HG03575 (cell line): Measurements from ENCODE around the gene MBP.

Source experiments
- ATAC-seq: cut with Tn5 transposase; IDR thresholded peaks from one replicate; pipeline ENCODE4 v1.9.1; 2021; ENCODE audit not compliant: unreplicated experiment, insufficient number of reproducible peaks, low FRiP score; ENCODE audit errors: extremely low read depth

MBP gene

GRCh38 chr18:77132369-77133050, at the start of gene MBP:
TSS of gene MBP (minus strand) at chr18:77132783. CDS start at chr18:77105261, 27,522 bp downstream.
- ATAC-seq, result no peak

- ATAC-seq, result no peak
Measured at GRCh38 chr18:77181950-77182707, 49.5 kb upstream of the MBP start.

GRCh38 chr18:77178559-77178958, 46.0 kb upstream of the MBP start:
- ATAC-seq, result no peak

- no peak for ATAC-seq
Measured at GRCh38 chr18:77177009-77177408, 44.4 kb upstream of the MBP start.

- no peak for ATAC-seq
Measured at GRCh38 chr18:77173275-77174030, 40.9 kb upstream of the MBP start.

- no peak for ATAC-seq
Measured at GRCh38 chr18:77170890-77171410, 38.4 kb upstream of the MBP start.

- no peak for ATAC-seq
Measured at GRCh38 chr18:77168811-77169311, 36.3 kb upstream of the MBP start.

- no peak for ATAC-seq
Measured at GRCh38 chr18:77167251-77167650, 34.7 kb upstream of the MBP start.

GRCh38 chr18:77166523-77166922, 33.9 kb upstream of the MBP start:
- ATAC-seq, result no peak

- ATAC-seq, result no peak
Measured at GRCh38 chr18:77165503-77166188, 33.1 kb upstream of the MBP start.

- ATAC-seq, result no peak
Measured at GRCh38 chr18:77164763-77165485, 32.3 kb upstream of the MBP start.

- ATAC-seq, result no peak
Measured at GRCh38 chr18:77164026-77164425, 31.4 kb upstream of the MBP start.

GRCh38 chr18:77162580-77162979, 30.0 kb upstream of the MBP start:
- no peak for ATAC-seq

GRCh38 chr18:77161961-77162360, 29.4 kb upstream of the MBP start:
- ATAC-seq, result no peak

GRCh38 chr18:77161383-77161782, 28.8 kb upstream of the MBP start:
- no peak for ATAC-seq

- ATAC-seq, result no peak
Measured at GRCh38 chr18:77160515-77160914, 27.9 kb upstream of the MBP start.

GRCh38 chr18:77157312-77157711, 24.7 kb upstream of the MBP start:
- no peak for ATAC-seq

- no peak for ATAC-seq
Measured at GRCh38 chr18:77155031-77155430, 22.4 kb upstream of the MBP start.
